K562 (cell line): ENCODE data around the gene ZNF692. TPM values are rescaled to one million over a fixed set of nuclear protein-coding genes. Genes with fewer than 3 reads are reported as not detected.

Experiments used
- CHD4 ChIP-seq: fragments of 200-600 bp; sonication (generic); IDR thresholded peaks from 3 replicates; pipeline ENCODE4 v1.6.1; 2012; ENCODE audit warnings: low read depth, mild to moderate bottlenecking, mixed read lengths, low read length, inconsistent platforms; ENCODE audit not compliant: insufficient read depth, insufficient replicate concordance, poor library complexity, severe bottlenecking
- E2F6 ChIP-seq, 2 experiments: IDR thresholded peaks; 2 replicates each; pipeline ENCODE4 v1.6.1; 2011; ENCODE audit warnings: borderline replicate concordance in 1 of 2, control low read depth in 1 of 2, low read depth in 1 of 2, low read length in 1 of 2, mild to moderate bottlenecking in 1 of 2, mixed read lengths in 1 of 2, moderate library complexity in 1 of 2; ENCODE audit not compliant: insufficient read depth in 1 of 2, insufficient read length in 1 of 2, poor library complexity in 1 of 2, severe bottlenecking in 1 of 2; ENCODE audit errors: extremely low read depth in 1 of 2
- FOXK1 ChIP-seq: sonication (generic); formaldehyde crosslinking; IDR thresholded peaks from 2 replicates; pipeline ENCODE4 v1.8.0; 2022; ENCODE audit warnings: missing genetic modification reagents, mild to moderate bottlenecking, borderline replicate concordance
- FOXP4 ChIP-seq: sonication (generic); formaldehyde crosslinking; IDR thresholded peaks from 2 replicates; pipeline ENCODE4 v1.8.0; 2022; ENCODE audit warnings: mild to moderate bottlenecking, missing genetic modification reagents, borderline replicate concordance
- RUNX1 ChIP-seq: sonication (generic); IDR thresholded peaks from 2 replicates; pipeline ENCODE4 v1.6.1; 2016; ENCODE audit warnings: antibody characterized with exemption, low read depth
- SIN3B ChIP-seq: fragments of 450-650 bp; IDR thresholded peaks from 2 replicates; pipeline ENCODE4 v1.6.1; 2017; ENCODE audit warnings: low read depth, mild to moderate bottlenecking, moderate library complexity
- SMARCA4 ChIP-seq: fragments of 450-650 bp; IDR thresholded peaks from 2 replicates; pipeline ENCODE4 v1.6.1; 2016
- SMARCC2 ChIP-seq: fragments of 450-650 bp; IDR thresholded peaks from 2 replicates; pipeline ENCODE4 v1.6.1; 2017; ENCODE audit warnings: antibody characterized with exemption, moderate library complexity, mild to moderate bottlenecking, low read depth
- TRIM28 ChIP-seq: fragments of 450-650 bp; IDR thresholded peaks from 2 replicates; pipeline ENCODE4 v1.6.1; 2017
- ZBTB40 ChIP-seq, 2 experiments: fragments of 450-650 bp in 1 of 2; sonication (generic) in 1 of 2; formaldehyde crosslinking in 1 of 2; IDR thresholded peaks; 2 replicates each; pipeline versions ENCODE4 v1.7.1 to v1.9.0; 2016 to 2022; ENCODE audit warnings: inconsistent platforms in 1 of 2, mild to moderate bottlenecking in 1 of 2, missing genetic modification reagents in 1 of 2
- ZNF347 ChIP-seq: fragments of 450-650 bp; formaldehyde crosslinking; IDR thresholded peaks from 2 replicates; pipeline ENCODE4 v1.4.0; 2020; ENCODE audit warnings: low read depth, mild to moderate bottlenecking, moderate library complexity
- ZNF431 ChIP-seq: sonication (generic); formaldehyde crosslinking; IDR thresholded peaks from 2 replicates; pipeline ENCODE4 v1.8.0; 2022; ENCODE audit warnings: mild to moderate bottlenecking, missing genetic modification reagents
- polyA plus RNA-seq, 8 experiments: library from polyadenylated mRNA; depleted of rRNA in 4 of 8; stranded (reverse) in 5 of 8; unstranded in 3 of 8; fragments of >200 nt; fragmentation: Nextera tagmentation in 2 of 8; fragmentation: Illumina TruSeq in 1 of 8; extraction: Ambion mirVana in 2 of 8; extraction: Trizol in 1 of 8; gene quantifications; 2 replicates each; pipeline versions ENCODE4 v1.2.1 to v1.2.3, GENCODE V29; 2011 to 2014; ENCODE audit warnings: inconsistent platforms in 1 of 8, missing spikeins in 1 of 8
- total RNA-seq, 7 experiments: library from RNA; depleted of rRNA in 6 of 7; stranded (reverse); fragments of >200 nt in 6 of 7; fragmentation: Illumina TruSeq in 2 of 7; extraction: Trizol in 2 of 7; gene quantifications; 2 replicates each; pipeline versions ENCODE4 v1.2.1 to v1.2.3, GENCODE V29; 2011 to 2021; ENCODE audit warnings: low replicate concordance in 1 of 7

The ZNF692 gene
- total and polyA plus RNA-seq, 9 of the 15 experiments (the other 6 are each of a cell fraction or from before 2014, with no cell fraction given): 8.4 to 143 (median 55.9) TPM

- TF ChIP-seq CHD4: no peak
- TF ChIP-seq ZBTB40 (IDR thresholded peaks at IDR 0.05): no peak
- no peak for TF ChIP-seq ZBTB40 (CRISPR knock-in tag; IDR thresholded peaks at IDR 0.05)
- no peak for TF ChIP-seq TRIM28
- peak; percentile 35; the same call in 1 of the 2 replicates for TF ChIP-seq SMARCC2
- no peak for TF ChIP-seq RUNX1
- no peak for TF ChIP-seq SIN3B
- TF ChIP-seq E2F6 (IDR thresholded peaks at IDR 0.05; ENCODE audit: borderline replicate concordance in 1 of 2, extremely low read depth in 1 of 2, insufficient read depth in 1 of 2, insufficient read length in 1 of 2, low read depth in 1 of 2, low read length in 1 of 2, poor library complexity in 1 of 2, severe bottlenecking in 1 of 2): no peak
- no peak for TF ChIP-seq ZNF431 (CRISPR knock-in tag)
- 0 out of 2 replicates have a peak, but pooled peaks have one; percentile 18 for TF ChIP-seq SMARCA4
- TF ChIP-seq FOXP4: no peak
- no peak for TF ChIP-seq FOXK1 (CRISPR knock-in tag)
- no peak for TF ChIP-seq ZNF347 (CRISPR knock-in tag)
Measured at GRCh38 chr1:248837045-248837780, 21.7 kb downstream of the ZNF692 start (continued).
